Limb (tissue), 2 donors: ENCODE measurements around the gene MTURN.

ENCODE experiments used
- DNase-seq, 2 donors: peaks; one replicate each; pipeline ENCODE4 v3.0.0-alpha.2; 2016; ENCODE audit errors: extremely low spot score in 2 of 2

MTURN gene

GRCh38 chr7:30202671-30203070 lies 67.9 kb downstream of the MTURN start:
- DNase-seq, result no peak

GRCh38 chr7:30206491-30206890 lies 71.7 kb downstream of the MTURN start:
- DNase-seq, result no peak

GRCh38 chr7:30206942-30207341 lies 72.2 kb downstream of the MTURN start:
- DNase-seq, result no peak

GRCh38 chr7:30207376-30207775 lies 72.6 kb downstream of the MTURN start:
- no peak for DNase-seq

- no peak for DNase-seq
These were observed 75.2 kb downstream of the MTURN start for GRCh38 chr7:30209951-30210350.
